PC-3 (cell line): ENCODE measurements around the gene IGFBP1. TPM values are rescaled to one million over a fixed set of nuclear protein-coding genes. Genes with fewer than 3 reads are reported as not detected.

Experiments used
- ATAC-seq: fragments of 200-7000 bp; cut with Tn5 transposase; 2 replicates; pipeline ENCODE4 v1.9.1; 2020; ENCODE audit warnings: mild to moderate bottlenecking, moderate library complexity
- BruUV-seq: library from RNA; stranded (reverse); fragments of 400-500 nt; replicated peaks from 2 replicates; lab custom pipeline; 2021; lab: Mats Ljungman, UMichigan
- CTCF ChIA-PET: fragments of 300-600 bp; sonication (Branson Sonifier 250); formaldehyde crosslinking; loops from one replicate; lab custom pipeline; 2022; ENCODE audit warnings: antibody characterized with exemption; lab: Charles Lee
- POLR2A ChIA-PET: fragments of 300-600 bp; sonication (Branson Sonifier 250); formaldehyde crosslinking; loops from one replicate; lab custom pipeline; 2022; ENCODE audit warnings: antibody characterized with exemption; ENCODE audit not compliant: unreplicated experiment; lab: Charles Lee
- DNase-seq: peaks from one replicate; pipeline ENCODE4 v3.0.0-alpha.2; 2015
- H2AFZ ChIP-seq: fragments of 300-600 bp; sonication (generic); 2 replicates; pipeline ENCODE4 v1.6.0; 2016; ENCODE audit warnings: antibody characterized with exemption, low read length
- H3F3A ChIP-seq: fragments of 300-600 bp; sonication (generic); one replicate; pipeline ENCODE4 v1.6.0; 2017; ENCODE audit warnings: antibody characterized with exemption, low read length, control low read depth, mild to moderate bottlenecking; ENCODE audit not compliant: unreplicated experiment
- H3K27ac ChIP-seq: fragments of 300-600 bp; sonication (generic); 2 replicates; pipeline ENCODE4 v1.5.1; 2016; ENCODE audit warnings: mild to moderate bottlenecking, low read length
- H3K27me3 ChIP-seq: fragments of 300-600 bp; sonication (generic); 2 replicates; pipeline ENCODE4 v1.6.1; 2016; ENCODE audit warnings: low read length, mixed read lengths
- H3K36me3 ChIP-seq: fragments of 300-600 bp; sonication (generic); 2 replicates; pipeline ENCODE4 v1.6.1; 2016; ENCODE audit warnings: low read depth, mixed run types, low read length, mixed read lengths
- H3K4me1 ChIP-seq: fragments of 300-600 bp; sonication (generic); 2 replicates; pipeline ENCODE4 v1.5.1; 2016; ENCODE audit warnings: low read length; ENCODE audit not compliant: insufficient read depth
- H3K4me2 ChIP-seq: fragments of 300-600 bp; sonication (generic); 2 replicates; pipeline ENCODE4 v1.6.0; 2016; ENCODE audit warnings: low read length
- H3K4me3 ChIP-seq: fragments of 300-600 bp; sonication (generic); 2 replicates; pipeline ENCODE4 v1.5.1; 2016; ENCODE audit warnings: mild to moderate bottlenecking, low read length, mixed read lengths
- H3K79me2 ChIP-seq: fragments of 300-600 bp; sonication (generic); 2 replicates; pipeline ENCODE4 v1.6.1; 2017; ENCODE audit warnings: low read length, mixed read lengths
- H3K9ac ChIP-seq: fragments of 300-600 bp; sonication (generic); 2 replicates; pipeline ENCODE4 v1.6.0; 2016; ENCODE audit warnings: mild to moderate bottlenecking, low read length
- H3K9me2 ChIP-seq: fragments of 300-600 bp; sonication (generic); replicated peaks from 2 replicates; pipeline ENCODE4 v1.6.1; 2016; ENCODE audit warnings: mixed run types, low read length, mixed read lengths
- H3K9me3 ChIP-seq: fragments of 300-600 bp; sonication (generic); 2 replicates; pipeline ENCODE4 v1.6.1; 2016; ENCODE audit warnings: low read length, mixed read lengths
- H4K20me1 ChIP-seq: fragments of 300-600 bp; sonication (generic); 2 replicates; pipeline ENCODE4 v1.6.1; 2016; ENCODE audit warnings: low read length, mixed read lengths
- EZH2 ChIP-seq: fragments of 300-600 bp; sonication (generic); IDR thresholded peaks from one replicate; pipeline ENCODE4 v1.6.1; 2017; ENCODE audit warnings: antibody characterized with exemption, mild to moderate bottlenecking, low read length; ENCODE audit not compliant: unreplicated experiment
- EZH2phosphoT487 ChIP-seq: fragments of 300-600 bp; sonication (generic); IDR thresholded peaks from 2 replicates; pipeline ENCODE4 v1.6.1; 2018; ENCODE audit warnings: mild to moderate bottlenecking, antibody characterized with exemption, low read length, borderline replicate concordance
- intact Hi-C: fragments of 100-400 bp; cut with micrococcal nuclease; formaldehyde crosslinking; loops from 2 replicates; pipeline ENCODE4 v1.9.0; 2023
- total RNA-seq: library from RNA; depleted of rRNA; stranded (reverse); fragments of >200 nt; gene quantifications from 2 replicates; pipeline ENCODE4 v1.2.3, GENCODE V29; 2014
- TF ChIP-seq, protein P1 (sequence below): fragments of 300-600 bp; sonication (generic); conservative IDR thresholded peaks from 2 replicates; pipeline ENCODE4 v1.5.1; 2017; ENCODE audit warnings: antibody characterized with exemption, low read depth, mild to moderate bottlenecking, low read length

Gene IGFBP1
- total RNA-seq, 1 experiment from 2014 or later = 1.5 TPM

DNA sequence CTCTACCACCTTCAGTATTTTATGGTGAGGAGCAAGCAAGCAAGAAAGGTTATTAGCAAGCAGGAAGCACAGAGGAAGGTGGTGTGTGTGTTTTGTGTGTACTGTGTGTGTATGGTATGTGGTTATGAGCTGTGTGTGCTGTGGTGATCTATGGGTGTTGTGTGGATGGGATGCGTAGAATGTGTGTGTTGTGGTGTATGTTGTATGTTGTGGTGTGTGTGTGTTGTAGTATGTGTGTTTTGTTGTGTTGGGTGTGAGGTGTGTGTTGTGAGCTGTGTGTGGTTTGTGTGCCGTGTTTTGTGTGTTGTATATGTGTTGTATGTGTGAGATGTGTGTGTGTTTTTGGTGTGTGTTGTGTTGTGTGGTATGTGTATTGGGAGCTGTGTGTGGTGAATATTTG is 49.6 kb downstream of the IGFBP1 start:
- Histone ChIP-seq H3K27me3 (no peaks in the 10 kb centered on the region), H3F3A (no peaks in the 10 kb centered on the region), H3K27ac (no peak overlapping the region), H3K9me3 (no peaks in the 10 kb centered on the region), H3K36me3 (no peaks in the 10 kb centered on the region), H3K4me1 (no peaks in the 10 kb centered on the region), H4K20me1 (no peaks in the 10 kb centered on the region), H3K79me2 (no peaks in the 10 kb centered on the region), H2AFZ (no peak overlapping the region), H3K9ac (no peak overlapping the region), H3K4me3 (no peak overlapping the region), H3K9me2 (no peaks in the 10 kb centered on the region), H3K4me2 (no peak overlapping the region)
- DNase-seq (no peak), ATAC-seq (no peak)
- no TSS peak for BruUV-seq
- ChIA-PET POLR2A (no interaction called here), CTCF (no interaction called here)
- intact Hi-C loops = no loop called here
- TF ChIP-seq EZH2 (no peak), EZH2phosphoT487 (no peak)
- TF ChIP-seq, protein P1, sequence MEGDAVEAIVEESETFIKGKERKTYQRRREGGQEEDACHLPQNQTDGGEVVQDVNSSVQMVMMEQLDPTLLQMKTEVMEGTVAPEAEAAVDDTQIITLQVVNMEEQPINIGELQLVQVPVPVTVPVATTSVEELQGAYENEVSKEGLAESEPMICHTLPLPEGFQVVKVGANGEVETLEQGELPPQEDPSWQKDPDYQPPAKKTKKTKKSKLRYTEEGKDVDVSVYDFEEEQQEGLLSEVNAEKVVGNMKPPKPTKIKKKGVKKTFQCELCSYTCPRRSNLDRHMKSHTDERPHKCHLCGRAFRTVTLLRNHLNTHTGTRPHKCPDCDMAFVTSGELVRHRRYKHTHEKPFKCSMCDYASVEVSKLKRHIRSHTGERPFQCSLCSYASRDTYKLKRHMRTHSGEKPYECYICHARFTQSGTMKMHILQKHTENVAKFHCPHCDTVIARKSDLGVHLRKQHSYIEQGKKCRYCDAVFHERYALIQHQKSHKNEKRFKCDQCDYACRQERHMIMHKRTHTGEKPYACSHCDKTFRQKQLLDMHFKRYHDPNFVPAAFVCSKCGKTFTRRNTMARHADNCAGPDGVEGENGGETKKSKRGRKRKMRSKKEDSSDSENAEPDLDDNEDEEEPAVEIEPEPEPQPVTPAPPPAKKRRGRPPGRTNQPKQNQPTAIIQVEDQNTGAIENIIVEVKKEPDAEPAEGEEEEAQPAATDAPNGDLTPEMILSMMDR = no peak

DNA sequence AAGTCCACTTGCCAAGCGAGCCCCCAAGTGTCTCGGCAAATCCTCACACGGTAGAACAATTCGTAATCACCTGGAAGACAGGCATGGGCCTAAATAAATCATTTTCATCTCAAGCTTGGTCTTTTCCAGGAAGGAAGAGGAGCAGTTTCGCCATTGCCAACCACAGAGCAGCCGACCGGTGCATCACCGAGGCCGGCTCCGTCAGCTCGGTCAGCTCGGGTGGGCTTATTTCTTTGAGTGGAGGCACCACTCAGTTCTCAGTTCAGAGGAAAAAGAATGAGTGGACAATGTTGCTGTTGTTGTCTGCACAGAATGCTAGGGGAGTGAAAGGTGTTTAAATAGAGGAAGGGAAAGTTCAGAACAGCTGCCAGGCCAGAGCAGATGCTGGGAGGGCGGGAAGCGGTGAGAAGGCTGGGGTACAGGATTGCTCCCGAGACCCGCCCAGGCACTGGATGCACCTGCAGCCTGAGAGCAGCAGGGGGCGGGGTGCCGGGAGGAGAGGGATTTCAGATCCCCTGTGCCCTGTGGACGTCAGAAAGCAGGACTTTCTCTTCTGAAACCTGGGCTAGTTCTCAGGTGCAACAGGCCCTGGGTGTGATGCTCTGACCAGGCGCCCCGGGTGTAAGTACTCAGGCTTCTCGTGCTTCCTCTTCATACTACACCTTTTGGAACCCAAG is 50.5 kb downstream of the IGFBP1 start:
- intact Hi-C loops = no loop called here

More for the DNA sequence above, 50.5 kb downstream of the IGFBP1 start:
- H3K4me2 ChIP-seq = no peak overlapping the region
- H3K36me3 ChIP-seq = no peaks in the 10 kb centered on the region
- H3K9ac ChIP-seq = no peak overlapping the region
- no peaks in the 10 kb centered on the region for H4K20me1 ChIP-seq
- CTCF ChIA-PET = no interaction called here
- POLR2A ChIA-PET = interaction anchor here (0.7 kb wide), 1 partner anchor 509 kb away, joined by 3 read pairs; no protein-coding TSS in a partner anchor
- no TSS peak for BruUV-seq
- no peak overlapping the region for H3K4me3 ChIP-seq
- H3K9me3 ChIP-seq = no peaks in the 10 kb centered on the region
- DNase-seq (no peak), ATAC-seq (no peak)
- H3K27ac ChIP-seq = no peak overlapping the region
- no peak overlapping the region for H2AFZ ChIP-seq
- no peaks in the 10 kb centered on the region for H3K27me3 ChIP-seq
- no peaks in the 10 kb centered on the region for H3K4me1 ChIP-seq
- H3F3A ChIP-seq = no peaks in the 10 kb centered on the region
- H3K9me2 ChIP-seq = no peaks in the 10 kb centered on the region
- TF ChIP-seq, protein P1 = peak; percentile 41
- TF ChIP-seq EZH2phosphoT487 (no peak), EZH2 (no peak)
- no peaks in the 10 kb centered on the region for H3K79me2 ChIP-seq
